Skeletal muscle satellite cell (primary cell): Measurements from ENCODE around the gene AUTS2.

Source experiments
- H3K27me3 ChIP-seq: 2 replicates; pipeline ENCODE4 v1.7.0; 2013; ENCODE audit warnings: low read length; ENCODE audit not compliant: control insufficient read depth, insufficient read depth
- H3K36me3 ChIP-seq: 2 replicates; pipeline ENCODE4 v1.7.0; 2013; ENCODE audit warnings: mild to moderate bottlenecking, control low read depth, low read length; ENCODE audit not compliant: insufficient read depth
- H3K4me1 ChIP-seq: 2 replicates; pipeline ENCODE4 v1.7.0; 2013; ENCODE audit warnings: low read length; ENCODE audit not compliant: control insufficient read depth, insufficient read depth
- H3K4me2 ChIP-seq: 2 replicates; pipeline ENCODE4 v1.7.0; 2013; ENCODE audit warnings: mild to moderate bottlenecking, low read length
- H3K4me3 ChIP-seq: 2 replicates; pipeline ENCODE4 v1.7.0; 2013; ENCODE audit warnings: low read length
- H3K9ac ChIP-seq: 2 replicates; pipeline ENCODE4 v1.7.0; 2013; ENCODE audit warnings: mild to moderate bottlenecking, low read depth, low read length, moderate library complexity
- H3K9me3 ChIP-seq: replicated peaks from 2 replicates; pipeline ENCODE4 v1.7.0; 2013; ENCODE audit warnings: mild to moderate bottlenecking, control low read depth, low read length

AUTS2 gene

DNA sequence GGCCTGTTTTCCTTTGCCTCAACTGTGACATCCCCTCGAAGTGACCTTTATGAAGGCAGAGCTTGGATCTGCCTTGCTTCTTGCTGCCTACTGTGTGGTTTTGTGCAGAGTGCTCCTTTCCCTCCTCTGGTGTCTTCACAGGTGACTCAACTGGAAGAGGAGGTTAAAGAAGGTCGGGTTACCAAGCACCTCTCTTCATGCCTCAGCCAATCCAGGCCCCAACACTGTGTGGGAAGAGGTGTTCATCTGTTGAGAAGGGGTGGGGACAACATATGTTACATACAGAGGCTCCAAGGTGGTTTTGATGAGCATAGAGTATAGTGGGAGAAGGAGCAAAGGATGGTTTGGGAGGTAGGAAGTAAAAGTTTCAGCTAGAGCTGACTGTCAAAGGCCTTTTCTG lies 155.7 kb downstream of the AUTS2 start:
- Histone ChIP-seq H3K4me3 (no peak overlapping the region), H3K36me3 (no peaks in the 10 kb centered on the region), H3K9me3 (no peaks in the 10 kb centered on the region), H3K4me2 (no peak overlapping the region), H3K27me3 (no peaks in the 10 kb centered on the region), H3K4me1 (peaks cover 4% of the 10 kb centered on the region), H3K9ac (no peak overlapping the region)

DNA sequence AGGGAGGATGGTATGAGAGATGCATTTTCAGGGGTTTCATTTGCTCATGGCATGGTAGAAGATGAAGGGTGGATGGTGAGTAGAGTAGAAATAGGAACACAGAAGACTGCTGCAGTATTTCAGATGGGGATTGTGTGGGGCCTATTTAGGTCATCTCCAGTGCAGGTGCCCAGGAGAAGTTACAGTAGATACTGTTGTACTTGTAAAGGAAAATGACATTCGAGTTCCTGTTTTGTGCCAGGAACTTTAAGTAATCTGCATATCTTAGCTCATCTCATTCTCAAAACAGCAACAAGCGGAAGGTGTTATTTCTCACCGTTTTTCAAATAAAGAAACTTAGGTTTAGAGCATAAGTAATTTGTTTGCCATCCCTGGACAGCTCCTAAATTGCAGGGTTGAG lies 156.2 kb downstream of the AUTS2 start:
- H3K4me3 ChIP-seq, result no peak overlapping the region
- H3K27me3 ChIP-seq, result no peaks in the 10 kb centered on the region
- peaks cover under 1% of the 10 kb centered on the region for H3K4me1 ChIP-seq
- no peaks in the 10 kb centered on the region for H3K9me3 ChIP-seq
- H3K9ac ChIP-seq, result no peak overlapping the region
- no peaks in the 10 kb centered on the region for H3K36me3 ChIP-seq
- H3K4me2 ChIP-seq, result no peak overlapping the region

DNA sequence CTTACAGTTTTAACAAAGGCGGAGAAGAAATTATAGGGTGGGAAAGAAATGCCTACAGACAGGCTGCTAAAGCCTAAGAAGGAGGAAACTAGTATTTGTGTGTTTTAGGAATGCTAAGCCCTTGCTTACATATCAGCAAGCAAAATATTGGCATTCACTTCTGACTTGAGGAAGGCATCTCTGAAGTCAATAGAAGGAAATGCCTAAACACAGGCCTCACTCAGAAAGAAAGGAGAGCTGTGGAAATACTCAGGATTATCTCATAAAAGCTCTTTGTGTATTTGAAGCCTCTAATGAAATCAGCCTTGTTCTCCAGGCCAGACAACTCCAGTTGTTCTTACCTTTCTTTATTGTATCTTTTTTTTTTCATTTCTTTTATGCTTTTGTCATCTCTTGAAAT lies 158.0 kb downstream of the AUTS2 start:
- no peaks in the 10 kb centered on the region for H3K9me3 ChIP-seq
- no peak overlapping the region for H3K4me3 ChIP-seq
- no peaks in the 10 kb centered on the region for H3K27me3 ChIP-seq
- H3K36me3 ChIP-seq, result no peaks in the 10 kb centered on the region
- H3K4me1 ChIP-seq, result no peaks in the 10 kb centered on the region
- no peak overlapping the region for H3K4me2 ChIP-seq
- H3K9ac ChIP-seq, result no peak overlapping the region

DNA sequence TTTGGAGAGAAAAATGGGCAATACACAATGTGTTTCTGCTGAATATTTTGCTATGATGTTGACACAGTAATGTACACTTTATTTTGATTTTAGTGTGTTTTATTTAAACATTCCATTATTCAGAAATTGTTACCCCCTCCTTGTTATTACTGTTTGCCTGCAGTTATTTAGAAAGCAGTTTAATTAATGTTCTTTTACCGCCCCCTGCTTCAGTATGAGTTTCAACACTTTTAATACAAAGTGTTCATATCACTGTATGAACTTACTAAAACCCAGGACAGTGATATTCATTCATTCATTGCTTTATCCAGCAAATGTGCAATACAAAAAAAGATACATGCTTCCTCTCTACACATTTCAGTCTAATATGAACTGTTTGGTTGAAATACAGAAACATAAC lies 159.3 kb downstream of the AUTS2 start:
- Histone ChIP-seq H3K9me3 (no peaks in the 10 kb centered on the region), H3K4me1 (no peaks in the 10 kb centered on the region), H3K4me3 (no peak overlapping the region), H3K36me3 (no peaks in the 10 kb centered on the region), H3K9ac (no peak overlapping the region), H3K4me2 (no peak overlapping the region), H3K27me3 (no peaks in the 10 kb centered on the region)

DNA sequence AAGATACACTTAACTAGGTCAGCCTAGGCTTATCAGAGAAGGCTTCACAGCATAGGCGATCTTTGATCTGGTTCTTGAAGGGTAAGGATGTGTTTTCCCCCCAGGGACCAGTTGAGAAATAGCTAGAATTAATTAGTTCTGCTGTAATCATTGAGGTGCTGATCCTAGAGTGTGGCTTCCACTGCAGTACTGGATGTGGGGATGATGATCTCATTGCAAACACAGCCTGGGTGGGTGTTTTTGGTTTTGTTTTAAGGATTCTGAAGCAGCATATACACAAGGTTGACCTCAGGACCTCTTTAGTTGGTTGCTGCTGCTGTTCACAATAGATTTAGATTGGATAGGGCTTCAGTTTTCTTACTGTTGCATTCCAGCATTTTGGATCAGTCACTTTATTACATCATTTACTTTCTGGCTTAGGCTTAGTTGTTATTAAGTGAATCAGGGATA lies 159.7 kb downstream of the AUTS2 start:
- H3K9me3 ChIP-seq, result no peaks in the 10 kb centered on the region
- H3K36me3 ChIP-seq, result no peaks in the 10 kb centered on the region
- H3K4me2 ChIP-seq, result no peak overlapping the region
- no peak overlapping the region for H3K4me3 ChIP-seq
- no peaks in the 10 kb centered on the region for H3K4me1 ChIP-seq
- H3K9ac ChIP-seq, result no peak overlapping the region
- H3K27me3 ChIP-seq, result no peaks in the 10 kb centered on the region

DNA sequence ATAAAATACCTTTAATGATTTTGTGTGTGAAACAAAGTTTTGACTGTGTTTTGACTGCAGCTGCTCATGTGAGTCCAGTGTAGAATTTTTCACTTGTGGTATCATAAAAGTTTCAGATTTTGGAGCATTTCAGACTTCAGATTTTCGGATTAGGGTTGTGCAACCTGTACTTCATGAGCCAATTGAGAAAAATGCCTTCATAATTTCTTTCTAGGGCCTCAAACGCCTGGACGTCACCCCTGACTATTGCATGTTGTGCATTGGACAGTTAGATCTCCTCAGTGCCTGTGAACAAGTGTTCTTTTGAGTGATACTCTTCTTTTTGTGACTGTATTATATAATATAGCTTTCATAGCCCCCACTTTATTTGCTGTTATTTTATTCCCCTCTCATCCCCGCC lies 161.1 kb downstream of the AUTS2 start:
- Histone ChIP-seq H3K4me2 (no peak overlapping the region), H3K27me3 (no peaks in the 10 kb centered on the region), H3K4me3 (no peak overlapping the region), H3K9ac (no peak overlapping the region), H3K36me3 (no peaks in the 10 kb centered on the region), H3K4me1 (no peaks in the 10 kb centered on the region), H3K9me3 (no peaks in the 10 kb centered on the region)

DNA sequence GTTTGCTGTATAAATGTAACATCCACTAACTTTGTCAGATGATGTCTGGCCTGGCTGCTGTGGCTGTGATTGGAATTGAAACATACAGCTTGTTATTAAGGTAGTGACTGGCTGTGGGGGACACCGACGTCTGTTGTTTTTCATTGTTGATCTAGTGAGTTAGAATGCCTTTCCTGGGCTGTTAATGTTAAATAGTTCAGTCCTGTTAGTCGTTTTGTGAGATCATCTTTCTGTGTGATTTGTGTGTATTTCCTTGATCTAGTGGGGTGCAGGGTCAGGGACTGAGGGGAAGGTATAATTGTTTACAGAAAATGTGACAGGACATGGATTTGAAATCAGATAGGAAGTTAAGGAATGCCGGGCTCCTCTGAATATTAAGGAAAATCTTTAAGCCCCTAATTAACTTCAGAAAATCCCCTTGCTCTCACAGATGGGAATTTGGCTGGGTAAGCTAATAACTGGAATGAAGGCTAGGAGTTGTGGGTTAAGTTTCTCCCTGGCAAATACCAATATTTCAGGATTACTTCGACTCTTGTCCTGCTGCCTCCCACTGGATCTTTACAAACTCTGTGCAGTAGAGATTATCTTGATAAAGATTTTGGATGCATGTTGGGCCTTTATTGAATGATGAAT lies 163.1 kb downstream of the AUTS2 start:
- no peaks in the 10 kb centered on the region for H3K9me3 ChIP-seq
- H3K27me3 ChIP-seq, result no peaks in the 10 kb centered on the region
- H3K9ac ChIP-seq, result no peak overlapping the region
- no peak overlapping the region for H3K4me2 ChIP-seq
- H3K4me1 ChIP-seq, result no peaks in the 10 kb centered on the region
- no peak overlapping the region for H3K4me3 ChIP-seq
- H3K36me3 ChIP-seq, result no peaks in the 10 kb centered on the region

DNA sequence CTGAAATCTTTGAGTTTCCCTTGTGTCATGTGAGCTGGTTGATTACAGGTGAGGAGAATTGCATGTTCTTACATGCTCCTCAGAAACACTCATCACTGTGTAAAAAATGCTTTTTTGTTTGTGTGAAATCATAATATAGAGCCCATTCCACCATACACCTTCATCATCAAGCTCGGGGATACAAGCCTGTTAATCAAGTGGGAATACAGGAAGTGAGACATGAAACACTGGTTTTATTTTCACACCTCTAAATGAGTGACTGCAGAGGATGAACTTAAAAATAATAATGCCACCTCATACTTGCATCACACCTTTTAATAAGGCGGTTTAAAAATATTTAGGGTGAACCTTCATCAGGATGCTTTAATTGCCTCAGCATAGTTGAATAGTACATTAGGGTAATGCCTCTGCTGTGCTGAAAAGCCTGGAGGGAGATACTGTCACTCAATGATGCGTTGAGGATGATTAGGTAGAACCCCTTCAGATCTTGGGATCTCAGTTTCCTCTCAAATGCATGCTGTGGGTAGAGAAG lies 164.6 kb downstream of the AUTS2 start:
- Histone ChIP-seq H3K4me2 (no peak overlapping the region), H3K4me3 (no peak overlapping the region), H3K27me3 (no peaks in the 10 kb centered on the region), H3K36me3 (no peaks in the 10 kb centered on the region), H3K9ac (no peak overlapping the region), H3K4me1 (no peaks in the 10 kb centered on the region), H3K9me3 (no peaks in the 10 kb centered on the region)

DNA sequence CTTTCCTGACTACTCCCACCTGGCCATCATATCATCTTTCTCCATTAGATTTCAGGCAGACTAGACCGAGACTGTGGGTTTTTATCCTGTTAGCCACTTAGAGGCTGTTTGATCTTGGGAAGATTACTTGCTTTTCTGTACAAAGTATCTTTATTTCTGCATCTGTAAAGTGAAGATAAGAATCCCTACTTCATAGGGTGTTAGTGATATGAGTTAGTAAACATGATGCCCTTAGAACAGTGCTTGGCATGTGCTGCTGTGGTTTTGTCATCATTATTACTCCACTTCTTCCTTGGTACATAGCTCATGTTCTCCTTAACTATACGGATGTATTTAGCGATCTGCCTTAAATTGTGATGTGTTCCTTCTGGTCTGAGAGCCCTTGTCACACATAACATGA lies 165.2 kb downstream of the AUTS2 start:
- Histone ChIP-seq H3K36me3 (no peaks in the 10 kb centered on the region), H3K9me3 (no peaks in the 10 kb centered on the region), H3K9ac (no peak overlapping the region), H3K4me3 (no peak overlapping the region), H3K4me1 (no peaks in the 10 kb centered on the region), H3K4me2 (no peak overlapping the region), H3K27me3 (no peaks in the 10 kb centered on the region)

DNA sequence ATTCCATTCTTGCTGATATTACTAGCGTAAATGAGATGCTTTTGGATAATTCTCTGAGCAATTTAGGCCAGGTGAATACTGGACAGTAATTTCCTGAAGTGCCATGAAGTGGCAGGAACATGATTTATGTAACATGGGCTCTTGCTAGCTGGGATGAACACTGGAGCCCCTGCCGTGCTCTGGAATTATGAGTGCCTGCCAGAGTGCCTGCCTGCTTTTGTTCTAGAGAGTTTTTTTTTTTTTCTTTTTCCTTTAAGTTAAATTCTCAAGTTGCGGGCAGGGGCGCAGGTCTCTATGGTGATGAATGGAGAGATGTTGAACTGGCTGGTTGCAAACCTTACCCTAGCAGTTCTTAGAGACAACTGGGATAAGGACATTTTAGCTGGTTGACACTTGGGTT lies 165.9 kb downstream of the AUTS2 start:
- Histone ChIP-seq H3K4me2 (no peak overlapping the region), H3K9me3 (no peaks in the 10 kb centered on the region), H3K4me1 (no peaks in the 10 kb centered on the region), H3K4me3 (no peak overlapping the region), H3K27me3 (no peaks in the 10 kb centered on the region), H3K36me3 (no peaks in the 10 kb centered on the region), H3K9ac (no peak overlapping the region)

DNA sequence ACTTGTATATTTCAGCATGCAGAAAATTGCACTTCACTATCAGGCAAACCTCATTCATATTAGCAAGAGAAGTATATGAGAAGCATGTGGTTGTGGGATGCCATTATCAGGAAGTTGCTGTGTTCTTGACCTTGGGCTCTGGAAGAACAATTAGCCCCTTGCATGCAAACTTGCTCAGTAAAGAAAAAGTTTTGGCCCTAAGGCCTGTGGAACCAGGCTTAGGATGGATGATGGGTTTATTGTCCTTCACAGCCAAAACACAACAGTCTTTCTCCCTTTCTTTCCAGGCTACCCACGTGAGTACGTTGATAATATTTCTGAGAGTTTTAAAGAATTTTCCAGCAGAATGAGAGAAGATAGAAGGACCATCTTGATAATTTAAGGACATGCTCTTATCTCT lies 166.4 kb downstream of the AUTS2 start:
- no peaks in the 10 kb centered on the region for H3K4me1 ChIP-seq
- no peaks in the 10 kb centered on the region for H3K36me3 ChIP-seq
- H3K27me3 ChIP-seq, result no peaks in the 10 kb centered on the region
- H3K4me2 ChIP-seq, result no peak overlapping the region
- H3K9me3 ChIP-seq, result no peaks in the 10 kb centered on the region
- H3K9ac ChIP-seq, result no peak overlapping the region
- no peak overlapping the region for H3K4me3 ChIP-seq

DNA sequence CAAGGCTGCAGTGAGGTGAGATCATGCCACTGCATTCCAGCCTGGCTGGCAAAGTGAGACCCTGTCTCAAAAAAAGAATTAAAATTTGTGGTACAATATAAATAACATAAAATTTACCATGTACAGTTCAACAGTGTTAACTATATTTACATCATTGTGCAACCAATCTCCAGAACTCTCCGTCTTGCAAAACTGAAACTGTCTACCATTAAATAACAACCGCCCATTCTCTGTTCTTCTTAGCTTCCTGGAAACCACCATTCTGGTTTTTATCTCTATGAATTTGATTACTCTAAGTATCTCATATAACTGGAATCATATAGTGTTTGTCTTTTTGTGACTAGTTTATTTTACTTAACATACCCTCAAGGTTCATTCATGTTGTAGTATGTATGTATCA lies 167.6 kb downstream of the AUTS2 start:
- Histone ChIP-seq H3K4me2 (no peak overlapping the region), H3K36me3 (no peaks in the 10 kb centered on the region), H3K4me1 (no peaks in the 10 kb centered on the region)

More for the DNA sequence above, 167.6 kb downstream of the AUTS2 start:
- Histone ChIP-seq H3K9me3 (no peaks in the 10 kb centered on the region), H3K4me3 (no peak overlapping the region), H3K27me3 (no peaks in the 10 kb centered on the region), H3K9ac (no peak overlapping the region)
